GDM1 (cell line): ENCODE results near the gene EPHB1.
"Not testable (repeated sequence)": the region's sequence is repeated elsewhere in the genome, so short reads cannot be mapped to it uniquely, and the experiment has no call there.

ENCODE experiments used
- DNase-seq: peaks from one replicate; lab custom pipeline; 2025; lab: John Stamatoyannopoulos, UW

EPHB1 gene

DNA sequence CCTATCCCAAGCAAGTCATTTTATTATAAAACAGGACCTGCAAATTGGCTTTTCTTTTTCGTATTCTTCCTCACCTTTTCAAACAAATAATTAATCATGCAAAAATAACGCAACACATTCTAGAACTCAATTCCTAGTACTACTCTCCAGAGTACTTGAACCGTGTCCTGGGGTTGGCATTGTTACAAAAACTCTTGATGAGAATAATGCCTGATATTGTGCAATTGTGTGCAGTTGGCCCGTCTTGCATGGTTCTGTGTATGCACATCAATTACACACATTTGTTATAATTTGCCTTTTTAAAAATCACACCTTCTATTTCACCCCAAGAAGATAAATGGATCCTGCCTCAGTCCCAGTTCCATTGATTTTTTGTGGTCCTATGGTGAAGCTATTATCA is 205.4 kb downstream of the EPHB1 start:
- DNase-seq: no peak

GRCh38 chr3:135005616-135006015 is 210.6 kb downstream of the EPHB1 start:
- not testable (repeated sequence) for DNase-seq

DNA sequence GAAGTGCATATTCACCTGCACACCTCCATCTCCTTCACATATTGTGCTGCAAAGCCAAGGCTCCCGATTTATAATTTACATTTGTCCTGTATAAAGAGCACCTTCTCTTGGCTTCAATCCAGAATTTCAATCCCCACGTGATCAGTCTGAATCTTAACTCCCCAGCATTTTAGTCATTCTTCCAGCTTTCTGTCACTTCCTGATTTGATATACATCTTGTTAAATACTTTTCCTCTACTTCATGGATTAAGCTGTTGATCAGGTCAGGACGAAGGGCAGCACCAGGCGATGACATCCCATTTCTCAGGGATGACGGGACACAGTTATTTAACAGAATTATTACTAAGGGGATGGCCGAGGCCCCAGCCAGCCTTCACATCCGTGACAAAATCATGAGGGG is 212.5 kb downstream of the EPHB1 start:
- DNase-seq: no peak

DNA sequence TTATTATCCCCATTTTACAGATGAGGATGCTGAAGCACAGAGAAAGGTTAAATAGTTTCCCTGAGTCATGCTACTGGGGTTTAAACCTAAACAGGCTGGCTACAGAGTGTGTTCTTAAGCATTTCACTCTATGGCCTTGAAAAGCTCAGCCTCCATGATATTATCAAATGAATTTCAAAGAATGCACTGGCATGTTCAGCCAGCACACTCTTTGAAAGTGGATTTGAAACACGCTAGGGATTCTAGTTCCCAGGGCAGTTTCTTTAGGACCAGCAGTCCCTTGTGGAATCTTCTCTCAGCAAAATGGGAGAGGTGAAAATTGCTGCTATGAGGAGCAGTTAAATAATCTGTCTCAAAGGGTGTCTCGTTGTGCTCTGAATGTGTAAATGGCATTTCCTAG is 213.3 kb downstream of the EPHB1 start:
- DNase-seq: no peak

- no peak for DNase-seq
These were observed 214.0 kb downstream of the EPHB1 start for GRCh38 chr3:135009014-135009413.

- DNase-seq: no peak
These were observed 217.0 kb downstream of the EPHB1 start for GRCh38 chr3:135012101-135012500.

DNA sequence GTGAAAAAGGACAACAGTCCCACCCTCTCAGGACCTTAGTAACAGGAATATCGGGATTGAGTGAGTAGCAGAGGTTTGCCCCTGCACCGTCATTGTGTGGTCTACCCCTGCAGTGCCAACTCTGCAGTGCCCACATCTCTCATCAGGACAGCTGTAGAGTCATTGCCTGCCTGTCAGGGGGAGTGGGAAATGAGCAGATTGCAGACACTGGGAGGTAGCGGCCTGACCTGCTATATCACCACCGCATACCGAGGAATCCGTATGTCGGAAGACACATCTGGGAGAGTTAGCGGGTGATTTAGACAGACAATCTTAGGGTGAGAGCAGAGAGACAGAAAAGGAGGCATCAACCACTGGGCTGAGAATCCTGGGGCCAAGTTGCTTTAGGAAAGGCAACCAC is 218.1 kb downstream of the EPHB1 start:
- no peak for DNase-seq

DNA sequence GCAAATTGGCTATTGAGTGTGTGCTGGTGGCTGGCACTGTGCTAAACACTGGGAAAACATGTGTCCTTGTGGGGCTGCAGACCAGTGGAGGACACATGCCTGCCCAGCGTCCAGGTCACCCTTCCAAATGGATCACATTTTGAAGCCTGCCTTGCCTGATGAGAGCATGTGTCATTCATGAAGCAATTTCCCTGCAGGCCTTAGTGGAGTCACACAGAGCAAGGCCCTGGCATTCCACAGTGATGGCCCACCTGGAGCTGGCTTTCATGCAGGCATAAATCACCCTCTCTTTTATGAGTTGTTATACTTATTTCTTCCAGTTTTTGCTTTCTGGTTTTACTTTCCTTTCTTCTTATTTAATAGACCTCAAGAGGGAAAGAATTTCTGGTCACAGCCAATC is 219.5 kb downstream of the EPHB1 start:
- no peak for DNase-seq

GRCh38 chr3:135017003-135017893 is 222.2 kb downstream of the EPHB1 start:
- DNase-seq: no peak

DNA sequence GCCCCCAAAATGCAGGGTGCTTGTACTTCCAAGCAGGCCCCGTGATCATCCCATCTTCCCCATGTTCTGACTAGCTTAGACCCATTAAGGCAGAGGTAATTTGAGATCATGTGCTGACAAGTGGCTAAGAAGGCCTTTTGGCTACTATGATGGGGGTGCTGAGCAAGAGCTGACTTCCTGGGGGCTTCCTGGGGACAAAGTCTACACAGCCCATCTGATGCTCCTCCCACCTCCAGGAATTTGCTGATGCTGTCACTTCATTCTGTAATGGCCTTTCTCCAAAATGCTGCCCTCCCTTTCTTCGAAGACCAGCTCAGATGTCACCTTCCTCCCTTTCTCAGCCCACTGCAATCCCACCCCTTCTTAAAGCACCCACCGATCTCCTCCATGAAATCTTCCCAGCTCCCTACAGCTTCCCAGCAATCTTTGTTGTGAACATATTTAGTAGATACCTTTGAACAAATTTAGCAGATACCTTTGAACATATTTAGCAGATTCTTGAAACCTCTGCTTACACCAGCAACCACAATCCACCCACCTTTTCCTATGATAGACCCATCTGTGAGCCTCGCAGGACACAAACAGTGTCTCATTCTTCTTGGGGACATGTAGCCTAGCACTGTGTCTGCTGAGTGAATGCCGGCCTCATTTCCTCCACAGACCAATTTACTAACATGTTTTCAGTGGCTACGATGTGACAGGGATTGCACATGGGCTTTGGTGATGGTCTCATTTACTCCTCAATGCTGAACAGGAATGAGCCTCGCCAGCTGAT is 223.3 kb downstream of the EPHB1 start:
- no peak for DNase-seq

GRCh38 chr3:135020181-135020580 is 225.1 kb downstream of the EPHB1 start:
- DNase-seq: no peak

GRCh38 chr3:135023996-135024658 is 229.1 kb downstream of the EPHB1 start:
- DNase-seq: no peak

DNA sequence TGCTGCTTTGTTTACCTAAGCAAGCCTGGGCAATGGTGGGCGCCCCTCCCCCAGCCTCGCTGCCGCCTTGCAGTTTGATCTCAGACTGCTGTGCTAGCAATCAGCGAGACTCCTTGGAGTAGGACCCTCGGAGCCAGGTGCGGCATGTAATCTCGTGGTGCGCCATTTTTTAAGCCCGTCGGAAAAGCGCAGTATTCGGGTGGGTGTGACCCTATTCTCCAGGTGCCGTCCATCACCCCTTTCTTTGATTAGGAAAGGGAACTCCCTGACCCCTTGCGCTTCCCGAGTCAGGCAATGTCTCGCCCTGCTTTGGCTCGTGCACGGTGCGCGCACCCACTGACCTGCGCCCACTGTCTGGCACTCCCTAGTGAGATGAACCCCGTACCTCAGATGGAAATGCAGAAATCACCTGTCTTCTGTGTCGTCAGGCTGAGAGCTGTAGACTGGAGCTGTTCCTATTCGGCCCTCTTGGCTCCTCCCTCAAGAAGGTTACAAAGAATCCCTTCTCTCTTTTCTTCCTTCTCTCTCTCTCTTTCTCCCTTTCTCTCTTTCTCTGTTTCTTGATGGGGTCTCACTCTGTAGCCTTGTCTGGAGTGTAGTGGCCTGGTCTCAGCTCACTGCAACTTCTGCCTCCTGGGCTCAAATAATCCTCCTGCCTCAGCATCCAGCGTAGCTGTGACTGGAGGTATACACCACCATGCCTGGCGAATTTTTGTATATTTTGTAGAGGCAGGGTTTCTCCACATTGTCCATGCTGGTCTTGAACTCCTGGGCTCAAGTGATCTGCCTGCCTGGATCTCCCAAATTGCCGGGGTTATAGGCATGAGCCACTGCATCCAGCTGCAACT is 235.9 kb downstream of the EPHB1 start:
- not testable (repeated sequence) for DNase-seq

GRCh38 chr3:135033737-135034136 is 238.7 kb downstream of the EPHB1 start:
- DNase-seq: no peak

DNA sequence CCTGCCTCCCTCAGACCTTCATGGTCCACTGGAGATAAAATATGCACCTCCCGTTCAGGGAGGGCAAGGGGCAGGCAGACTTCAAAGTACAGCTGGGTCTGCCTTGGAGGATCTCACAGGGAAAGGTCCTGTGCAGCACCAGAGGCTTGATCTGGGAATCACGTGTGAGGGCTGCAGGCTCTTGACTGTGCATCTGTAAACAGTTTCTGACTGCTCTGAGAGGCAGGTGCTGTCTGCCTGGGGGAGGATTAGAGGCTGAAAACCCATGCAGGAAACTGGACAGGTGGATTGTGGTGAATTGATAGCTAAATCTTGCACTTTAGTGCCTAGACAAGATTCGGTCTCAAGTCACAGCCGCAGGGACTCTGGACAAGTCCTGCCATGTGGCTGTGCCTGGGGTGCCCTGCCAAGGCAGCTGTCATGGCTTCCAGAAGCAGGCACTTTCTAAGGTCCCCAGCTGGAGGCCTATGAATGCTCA is 239.3 kb downstream of the EPHB1 start:
- DNase-seq: no peak

GRCh38 chr3:135034891-135035440 is 239.9 kb downstream of the EPHB1 start:
- DNase-seq: no peak

GRCh38 chr3:135038186-135038585 is 243.1 kb downstream of the EPHB1 start:
- no peak for DNase-seq

DNA sequence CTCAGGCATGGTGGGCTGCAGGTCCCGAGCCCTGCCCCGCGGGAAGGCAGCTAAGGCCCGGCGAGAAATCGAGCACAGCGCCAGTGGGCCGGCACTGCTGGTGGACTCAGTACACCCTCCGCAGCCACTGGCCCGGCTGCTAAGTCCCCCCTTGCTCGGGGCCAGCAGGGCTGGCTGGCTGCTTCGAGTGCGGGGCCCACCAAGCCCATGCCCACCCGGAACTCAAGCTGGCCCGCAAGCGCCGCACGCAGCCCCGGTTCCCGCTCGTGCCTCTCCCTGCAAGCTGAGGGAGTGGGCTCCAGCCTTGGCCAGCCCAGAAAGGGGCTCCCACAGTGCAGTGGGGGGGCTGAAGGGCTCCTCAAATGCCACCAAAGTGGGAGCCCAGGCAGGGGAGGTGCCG is 244.5 kb downstream of the EPHB1 start:
- DNase-seq: not testable (repeated sequence)

GRCh38 chr3:135040321-135041240 is 245.5 kb downstream of the EPHB1 start:
- no peak for DNase-seq

GRCh38 chr3:135041601-135042000 is 246.5 kb downstream of the EPHB1 start:
- no peak for DNase-seq
